ENCODE measurements around the gene GCSH.

DNA sequence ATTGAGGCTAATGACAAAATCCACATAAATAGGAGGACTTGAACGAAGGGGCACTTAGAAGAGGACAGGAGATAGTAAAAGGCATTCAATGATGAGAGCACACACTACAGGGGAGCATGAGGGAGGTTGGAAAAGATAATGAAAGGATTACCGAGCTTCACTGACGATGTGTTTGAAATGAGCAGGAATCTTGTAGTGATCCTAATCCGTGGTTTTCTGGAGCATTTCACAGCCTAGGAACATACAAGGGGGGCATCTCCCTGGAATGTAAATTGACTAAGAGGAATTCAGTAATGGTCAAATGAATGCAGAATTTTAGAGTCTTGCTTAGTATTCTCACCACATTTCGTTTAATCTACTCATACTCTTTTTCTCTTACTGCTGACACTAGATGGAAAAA is 55.4 kb downstream of the GCSH start:
- TF ChIP-seq, protein P1, sequence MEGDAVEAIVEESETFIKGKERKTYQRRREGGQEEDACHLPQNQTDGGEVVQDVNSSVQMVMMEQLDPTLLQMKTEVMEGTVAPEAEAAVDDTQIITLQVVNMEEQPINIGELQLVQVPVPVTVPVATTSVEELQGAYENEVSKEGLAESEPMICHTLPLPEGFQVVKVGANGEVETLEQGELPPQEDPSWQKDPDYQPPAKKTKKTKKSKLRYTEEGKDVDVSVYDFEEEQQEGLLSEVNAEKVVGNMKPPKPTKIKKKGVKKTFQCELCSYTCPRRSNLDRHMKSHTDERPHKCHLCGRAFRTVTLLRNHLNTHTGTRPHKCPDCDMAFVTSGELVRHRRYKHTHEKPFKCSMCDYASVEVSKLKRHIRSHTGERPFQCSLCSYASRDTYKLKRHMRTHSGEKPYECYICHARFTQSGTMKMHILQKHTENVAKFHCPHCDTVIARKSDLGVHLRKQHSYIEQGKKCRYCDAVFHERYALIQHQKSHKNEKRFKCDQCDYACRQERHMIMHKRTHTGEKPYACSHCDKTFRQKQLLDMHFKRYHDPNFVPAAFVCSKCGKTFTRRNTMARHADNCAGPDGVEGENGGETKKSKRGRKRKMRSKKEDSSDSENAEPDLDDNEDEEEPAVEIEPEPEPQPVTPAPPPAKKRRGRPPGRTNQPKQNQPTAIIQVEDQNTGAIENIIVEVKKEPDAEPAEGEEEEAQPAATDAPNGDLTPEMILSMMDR (IDR thresholded peaks at IDR 0.05; ENCODE audit: insufficient read depth, low read depth, low read length), result no peak
- TF ChIP-seq EZH2 (IDR thresholded peaks at IDR 0.05; ENCODE audit: insufficient read depth, low read length), result no peak
